GM19193 (cell line): ENCODE results near the gene SMYD3.

Experiments used
- POLR2A ChIP-seq: IDR thresholded peaks from 4 replicates; pipeline ENCODE4 v1.6.1; 2011; ENCODE audit not compliant: insufficient read depth, insufficient read length; ENCODE audit errors: extremely low read depth

SMYD3 gene

GRCh38 chr1:246304484-246305259, 202.4 kb downstream of the SMYD3 start:
- TF ChIP-seq POLR2A = no peak

GRCh38 chr1:246302711-246303317, 204.3 kb downstream of the SMYD3 start:
- TF ChIP-seq POLR2A = no peak

GRCh38 chr1:246302251-246302625, 204.8 kb downstream of the SMYD3 start:
- no peak for TF ChIP-seq POLR2A

- no peak for TF ChIP-seq POLR2A
Measured at GRCh38 chr1:246301553-246302250, 205.4 kb downstream of the SMYD3 start.

GRCh38 chr1:246300626-246301549, 206.2 kb downstream of the SMYD3 start:
- TF ChIP-seq POLR2A = no peak

GRCh38 chr1:246297279-246298265, 209.5 kb downstream of the SMYD3 start:
- TF ChIP-seq POLR2A = no peak

- no peak for TF ChIP-seq POLR2A
Measured at GRCh38 chr1:246295968-246296367, 211.1 kb downstream of the SMYD3 start.

GRCh38 chr1:246295340-246295739, 211.7 kb downstream of the SMYD3 start:
- no peak for TF ChIP-seq POLR2A

- no peak for TF ChIP-seq POLR2A
Measured at GRCh38 chr1:246294263-246294662, 212.8 kb downstream of the SMYD3 start.

GRCh38 chr1:246293366-246294121, 213.5 kb downstream of the SMYD3 start:
- no peak for TF ChIP-seq POLR2A

- no peak for TF ChIP-seq POLR2A
Measured at GRCh38 chr1:246292571-246292970, 214.5 kb downstream of the SMYD3 start.

- TF ChIP-seq POLR2A = no peak
Measured at GRCh38 chr1:246291127-246291526, 216.0 kb downstream of the SMYD3 start.
